Astrocyte of the cerebellum (primary cell): ENCODE data around the gene INTS6.

Source experiments
- DNase-seq: peaks from one replicate; pipeline ENCODE4 v3.0.0-alpha.2; 2011; ENCODE audit warnings: low read depth
- H3K4me3 ChIP-seq: 2 replicates; pipeline ENCODE4 v1.5.1; 2011; ENCODE audit warnings: mild to moderate bottlenecking, low read depth, low read length, moderate library complexity
- in situ Hi-C: cut with HindIII; loops from 2 replicates; pipeline ENCODE4 v1.10.0; 2017; ENCODE audit warnings: low sequenced_read_pairs
- TF ChIP-seq, protein P1 (sequence below): IDR thresholded peaks from 2 replicates; pipeline ENCODE4 v1.5.1; 2012; ENCODE audit warnings: low read length, low read depth, moderate library complexity, mild to moderate bottlenecking; ENCODE audit errors: missing control alignments

INTS6 gene

GRCh38 chr13:51339952-51340732 lies 112.7 kb downstream of the INTS6 start:
- TF ChIP-seq, protein P1, sequence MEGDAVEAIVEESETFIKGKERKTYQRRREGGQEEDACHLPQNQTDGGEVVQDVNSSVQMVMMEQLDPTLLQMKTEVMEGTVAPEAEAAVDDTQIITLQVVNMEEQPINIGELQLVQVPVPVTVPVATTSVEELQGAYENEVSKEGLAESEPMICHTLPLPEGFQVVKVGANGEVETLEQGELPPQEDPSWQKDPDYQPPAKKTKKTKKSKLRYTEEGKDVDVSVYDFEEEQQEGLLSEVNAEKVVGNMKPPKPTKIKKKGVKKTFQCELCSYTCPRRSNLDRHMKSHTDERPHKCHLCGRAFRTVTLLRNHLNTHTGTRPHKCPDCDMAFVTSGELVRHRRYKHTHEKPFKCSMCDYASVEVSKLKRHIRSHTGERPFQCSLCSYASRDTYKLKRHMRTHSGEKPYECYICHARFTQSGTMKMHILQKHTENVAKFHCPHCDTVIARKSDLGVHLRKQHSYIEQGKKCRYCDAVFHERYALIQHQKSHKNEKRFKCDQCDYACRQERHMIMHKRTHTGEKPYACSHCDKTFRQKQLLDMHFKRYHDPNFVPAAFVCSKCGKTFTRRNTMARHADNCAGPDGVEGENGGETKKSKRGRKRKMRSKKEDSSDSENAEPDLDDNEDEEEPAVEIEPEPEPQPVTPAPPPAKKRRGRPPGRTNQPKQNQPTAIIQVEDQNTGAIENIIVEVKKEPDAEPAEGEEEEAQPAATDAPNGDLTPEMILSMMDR, result no peak
- no peak for DNase-seq
- in situ Hi-C loops, result no loop called here
- H3K4me3 ChIP-seq, result no peak overlapping the region

DNA sequence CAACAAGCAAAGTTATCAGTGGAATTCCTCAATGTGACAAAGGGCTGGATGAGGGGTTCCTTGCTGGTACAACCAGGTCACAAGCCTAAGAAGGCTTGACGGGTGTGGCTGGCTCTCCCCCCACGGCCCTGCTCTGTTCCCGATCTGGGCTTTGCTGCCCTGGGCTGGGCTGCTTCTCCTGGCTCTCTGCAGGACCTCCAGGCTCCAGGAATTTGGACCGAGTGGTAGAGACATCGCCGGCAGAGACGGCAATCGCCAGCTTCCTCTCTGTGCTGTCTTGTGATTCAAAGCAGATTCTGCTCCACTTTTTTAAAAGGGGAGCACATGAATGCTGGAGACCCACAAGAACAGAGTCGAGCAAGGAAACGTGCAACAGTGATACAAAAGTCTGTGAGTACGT lies 113.5 kb downstream of the INTS6 start, which contains the start of gene SERPINE3:
SERPINE3 (plus strand) TSS at position 338 of the 400 bp plus-strand sequence. CDS start 1,401 bp downstream, outside the sequence.
- no peak within 1 kb of the TSS for H3K4me3 ChIP-seq
- in situ Hi-C loops, result no loop called here
- no peak for DNase-seq
- TF ChIP-seq, protein P1, result no peak

GRCh38 chr13:51336746-51337145 lies 116.1 kb downstream of the INTS6 start:
- TF ChIP-seq, protein P1, result no peak
- in situ Hi-C loops, result no loop called here
- no peak overlapping the region for H3K4me3 ChIP-seq
- DNase-seq, result no peak

- no peak overlapping the region for H3K4me3 ChIP-seq
- no peak for DNase-seq
- TF ChIP-seq, protein P1, result no peak
- in situ Hi-C loops, result no loop called here
Measured at GRCh38 chr13:51333826-51334225, 119.0 kb downstream of the INTS6 start.

- DNase-seq, result no peak
- in situ Hi-C loops, result no loop called here
Measured at GRCh38 chr13:51333421-51333820, 119.4 kb downstream of the INTS6 start.

GRCh38 chr13:51332566-51333361 lies 120.1 kb downstream of the INTS6 start:
- no peak for DNase-seq
- in situ Hi-C loops, result no loop called here
- TF ChIP-seq, protein P1, result no peak
- H3K4me3 ChIP-seq, result no peak overlapping the region

More at GRCh38 chr13:51333421-51333820, 119.4 kb downstream of the INTS6 start:
- no peak overlapping the region for H3K4me3 ChIP-seq
- TF ChIP-seq, protein P1, result no peak
